ENCODE measurements around the gene FSTL4. TPM values are rescaled to one million over a fixed set of nuclear protein-coding genes. Genes with fewer than 3 reads are reported as not detected.

Gene FSTL4
- total RNA-seq, 2 experiments from 2014 or later: 0.36 TPM; not detected in 1

DNA sequence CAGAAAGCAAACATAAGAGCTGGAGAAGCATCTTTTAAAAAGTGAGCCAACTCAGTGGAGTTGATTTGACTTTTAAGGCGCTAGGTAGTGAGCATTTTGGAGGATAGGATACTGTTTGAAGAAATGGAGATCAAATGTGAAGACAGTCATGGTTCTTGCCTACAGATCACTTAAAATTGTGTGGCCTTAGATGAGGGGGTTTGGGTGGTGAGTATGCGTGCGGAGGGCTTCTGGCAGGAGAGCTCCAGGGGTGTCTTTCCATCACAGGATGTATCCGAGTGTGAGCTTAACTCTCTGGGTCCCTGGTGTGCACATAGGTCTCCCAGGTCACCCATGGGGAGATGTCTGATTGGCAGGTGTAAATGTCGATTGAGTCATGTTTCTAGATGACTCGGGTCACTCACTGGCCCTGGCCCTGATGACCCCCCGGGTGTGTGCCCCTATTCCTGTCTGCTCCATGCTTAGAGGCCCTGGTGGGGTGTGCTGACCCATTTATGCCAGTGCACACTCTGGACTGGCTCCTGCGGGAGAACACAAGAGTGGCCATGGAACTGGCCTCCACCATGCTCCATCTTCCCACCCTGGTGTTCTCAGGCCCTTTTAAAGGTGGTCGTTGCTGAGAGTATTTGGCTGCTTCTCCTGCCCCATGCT is 274.4 kb downstream of the FSTL4 start:
- CTCF ChIA-PET: interaction anchor here (1.1 kb wide), 1 partner anchor 86 kb away, joined by 3 read pairs; no protein-coding TSS in a partner anchor
- Mint-ChIP-seq H3K27me3 (peaks cover 2% of the 10 kb centered on the region), H3K27ac (no peak overlapping the region), H3K4me1 (ENCODE audit: low read depth) (peaks cover under 1% of the 10 kb centered on the region), H3K9me3 (no peaks in the 10 kb centered on the region), H3K4me3 (no peak overlapping the region), H3K36me3 (no peaks in the 10 kb centered on the region)
- POLR2A ChIA-PET: no interaction called here
- no peak for DNase-seq
- intact Hi-C loops (cut with micrococcal nuclease): no loop called here

DNA sequence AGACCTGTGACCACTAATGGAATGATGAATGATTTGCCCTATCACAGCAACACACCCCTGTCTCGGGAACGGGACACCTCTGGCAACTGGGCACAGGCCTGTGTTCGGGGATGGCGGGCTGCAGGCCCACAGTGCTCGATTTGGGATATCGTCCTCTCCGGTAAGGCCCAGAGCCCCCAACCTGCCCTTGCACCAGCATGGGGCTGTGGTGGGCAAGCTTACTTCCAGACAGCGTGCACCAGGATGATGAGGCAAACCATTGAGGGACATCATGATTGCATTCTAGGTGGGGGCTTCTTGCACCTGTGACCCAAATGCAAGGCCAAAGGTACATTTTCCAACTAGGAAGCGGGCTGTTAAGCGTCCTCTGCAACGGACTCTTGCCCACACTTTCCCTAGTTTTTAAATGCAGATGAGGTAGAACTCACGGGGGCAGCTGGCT is 275.4 kb downstream of the FSTL4 start:
- DNase-seq: peak; percentile 3
- no peaks in the 10 kb centered on the region for H3K36me3 Mint-ChIP-seq
- H3K4me3 Mint-ChIP-seq: no peak overlapping the region
- no peak overlapping the region for H3K27ac Mint-ChIP-seq
- CTCF ChIA-PET: no interaction called here
- intact Hi-C loops (cut with micrococcal nuclease): no loop called here
- POLR2A ChIA-PET: no interaction called here
- peaks cover 2% of the 10 kb centered on the region for H3K27me3 Mint-ChIP-seq
- H3K9me3 Mint-ChIP-seq: no peaks in the 10 kb centered on the region
- H3K4me1 Mint-ChIP-seq (ENCODE audit: low read depth): peaks cover 7% of the 10 kb centered on the region

DNA sequence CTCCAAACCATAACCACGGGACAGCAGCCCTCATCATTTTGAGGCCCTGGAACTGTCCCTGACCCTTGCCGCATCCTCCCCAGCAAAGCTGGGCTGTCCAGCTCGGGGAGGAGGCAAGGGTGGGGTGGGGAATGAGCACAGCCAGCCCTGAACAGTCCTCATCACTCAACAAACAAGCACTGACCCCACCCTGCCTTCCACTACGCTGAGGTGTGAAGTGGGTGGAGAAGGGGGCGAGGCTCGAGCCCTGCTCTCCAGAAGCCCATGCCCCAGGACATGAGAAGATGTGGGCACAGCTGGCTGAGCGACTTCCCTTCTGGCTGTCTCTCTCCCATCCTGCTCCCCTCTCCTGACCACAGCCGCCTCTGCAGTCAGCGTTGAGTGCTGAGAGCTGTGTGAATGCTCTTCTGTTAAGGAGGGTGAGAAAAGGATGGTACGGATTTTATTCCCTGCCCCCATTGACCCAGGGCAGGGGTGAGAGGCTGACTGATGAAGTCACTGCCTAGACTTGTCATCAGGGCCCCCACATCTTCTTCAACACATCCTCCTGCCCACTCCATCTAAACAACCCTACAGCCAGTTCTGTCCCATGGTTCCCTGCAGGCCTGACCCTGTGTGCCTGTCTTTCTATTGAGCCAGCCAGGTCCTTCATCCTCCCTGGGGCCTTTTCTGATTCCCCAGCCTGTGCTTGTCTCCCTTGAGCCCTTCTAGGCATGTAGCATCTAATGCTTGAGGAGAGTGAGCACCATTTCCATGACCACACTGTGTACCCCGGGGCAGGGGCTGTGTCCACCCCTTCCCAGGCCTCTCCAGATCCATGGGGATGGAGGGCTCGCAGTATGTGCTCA is 276.0 kb downstream of the FSTL4 start:
- Mint-ChIP-seq H3K4me3 (no peak overlapping the region), H3K4me1 (ENCODE audit: low read depth) (peaks cover 10% of the 10 kb centered on the region), H3K36me3 (no peaks in the 10 kb centered on the region), H3K27ac (no peak overlapping the region), H3K27me3 (peaks cover 5% of the 10 kb centered on the region), H3K9me3 (no peaks in the 10 kb centered on the region)
- peak; percentile 24 for DNase-seq
- intact Hi-C loops (cut with micrococcal nuclease): no loop called here
- ChIA-PET POLR2A (no interaction called here), CTCF (no interaction called here)

DNA sequence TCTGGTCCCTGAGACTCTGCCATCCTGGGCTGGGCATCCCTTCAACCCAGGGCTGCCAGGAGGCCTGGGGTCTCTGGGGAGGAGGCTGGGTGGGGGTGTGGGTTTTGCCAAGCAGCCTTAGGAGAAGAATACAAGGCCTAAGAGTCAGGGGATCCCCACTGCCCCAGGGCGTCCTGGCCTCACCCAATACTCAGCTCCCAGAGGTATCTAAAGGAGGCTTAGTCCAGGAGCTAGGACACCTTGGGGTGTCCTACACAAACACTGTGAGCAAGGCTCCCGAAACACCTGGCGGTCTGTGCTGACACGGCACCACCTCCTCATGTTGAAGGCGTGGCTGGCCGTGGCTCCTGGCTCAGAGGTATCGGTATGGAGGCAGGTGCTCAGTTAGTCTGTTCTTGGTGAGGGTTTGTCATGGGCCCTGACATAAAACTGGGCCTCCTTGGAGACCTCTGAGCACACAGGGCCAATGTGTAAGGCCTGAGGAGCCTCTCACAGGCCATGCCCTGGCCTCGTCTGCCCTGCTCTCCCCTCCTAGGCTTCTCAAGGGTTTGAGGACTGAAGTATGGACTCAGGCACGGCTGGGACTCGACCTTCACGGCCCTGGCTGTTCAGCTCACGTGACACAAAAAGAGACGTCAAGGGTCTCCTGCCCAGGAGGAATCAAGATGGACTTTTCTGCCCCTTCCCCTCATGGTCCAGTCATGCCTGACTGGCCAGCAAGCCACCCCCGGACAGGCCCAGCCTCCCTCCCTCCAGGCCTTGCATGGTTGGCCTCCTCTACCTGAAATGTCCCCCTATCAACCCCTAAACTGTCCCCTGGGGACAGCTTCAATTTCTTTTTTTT is 277.3 kb downstream of the FSTL4 start:
- DNase-seq: no peak
- H3K27ac Mint-ChIP-seq: no peak overlapping the region
- peaks cover 5% of the 10 kb centered on the region for H3K27me3 Mint-ChIP-seq
- no peaks in the 10 kb centered on the region for H3K9me3 Mint-ChIP-seq
- peaks cover 10% of the 10 kb centered on the region for H3K4me1 Mint-ChIP-seq (ENCODE audit: low read depth)
- ChIA-PET POLR2A (no interaction called here), CTCF (interaction anchor here (0.6 kb wide), 1 partner anchor 235 kb away, joined by 4 read pairs; no protein-coding TSS in a partner anchor)
- no peak overlapping the region for H3K4me3 Mint-ChIP-seq
- intact Hi-C loops (cut with micrococcal nuclease): no loop called here
- H3K36me3 Mint-ChIP-seq: no peaks in the 10 kb centered on the region

DNA sequence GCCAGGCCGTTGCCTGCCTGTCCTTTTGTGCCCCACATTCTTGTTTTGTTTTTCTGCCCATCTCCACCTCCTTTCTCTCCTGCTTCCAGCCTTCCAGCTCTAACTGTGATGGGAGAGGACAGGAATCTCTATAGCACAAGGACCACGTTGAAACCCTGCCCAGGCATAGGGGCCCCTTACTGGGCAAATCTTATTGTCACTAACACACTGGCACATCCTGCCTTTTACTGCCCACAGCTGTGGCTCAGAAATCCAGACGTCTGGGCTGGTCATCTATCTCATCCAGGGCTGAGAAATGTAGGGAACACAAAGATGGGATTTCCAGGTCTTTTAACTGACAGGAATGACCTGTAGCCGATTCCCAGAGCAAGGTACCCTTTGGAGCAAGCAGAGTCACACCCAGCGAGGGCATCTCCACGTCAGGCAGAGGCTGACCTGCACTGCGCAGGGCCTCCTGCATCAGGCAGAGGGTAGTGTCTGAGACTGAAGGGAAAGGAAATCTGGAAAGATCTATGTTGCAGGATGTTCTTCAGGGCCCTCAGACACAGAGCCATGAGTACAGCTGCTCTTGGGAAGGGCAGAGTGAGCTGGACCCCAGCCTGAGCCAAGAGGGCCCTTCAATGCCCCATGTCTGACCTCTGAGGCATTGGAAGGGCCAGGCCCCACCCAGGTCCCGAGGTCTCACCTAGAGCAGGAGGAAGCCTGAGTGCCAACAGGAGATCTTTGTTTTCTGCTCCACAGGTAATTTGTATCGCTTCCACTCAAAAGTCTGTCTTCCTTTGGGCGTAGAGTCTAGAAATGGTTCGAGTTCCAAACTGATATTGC is 278.8 kb downstream of the FSTL4 start:
- Mint-ChIP-seq H3K4me3 (no peak overlapping the region), H3K27me3 (peaks cover 5% of the 10 kb centered on the region), H3K4me1 (ENCODE audit: low read depth) (peaks cover 10% of the 10 kb centered on the region), H3K36me3 (no peaks in the 10 kb centered on the region), H3K9me3 (no peaks in the 10 kb centered on the region), H3K27ac (no peak overlapping the region)
- POLR2A ChIA-PET: no interaction called here
- peak; percentile 8 for DNase-seq
- intact Hi-C loops (cut with micrococcal nuclease): no loop called here
- CTCF ChIA-PET: interaction anchor here (0.9 kb wide), 1 partner anchor 220 kb away, joined by 3 read pairs; no protein-coding TSS in a partner anchor

DNA sequence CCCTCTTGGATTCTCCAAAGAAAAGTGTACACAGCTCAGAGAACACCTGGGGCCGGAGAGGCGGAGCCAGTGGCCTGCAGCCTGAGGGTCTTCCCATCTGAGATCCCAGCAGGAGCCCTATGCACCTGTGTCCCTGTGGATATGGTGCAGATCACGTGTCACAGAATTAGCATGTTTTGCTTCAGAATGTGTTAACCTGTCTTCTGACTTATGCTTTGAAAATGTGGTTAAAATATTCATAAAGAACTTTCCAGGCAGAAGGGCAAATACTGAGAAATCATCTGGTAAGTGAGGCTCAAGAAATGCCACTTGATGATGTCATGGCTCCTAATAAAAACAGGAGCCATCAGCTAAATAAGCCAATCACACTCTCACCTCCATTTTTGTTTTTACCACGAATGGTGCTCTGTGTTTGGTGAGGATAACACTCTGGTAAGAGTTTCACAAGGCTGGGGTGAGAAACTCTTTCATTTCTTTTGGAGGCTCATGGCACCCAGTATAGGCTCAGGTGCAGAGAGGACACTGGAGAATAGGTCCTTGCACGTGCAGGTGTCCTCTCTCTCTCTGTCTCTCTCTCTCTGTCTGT is 279.8 kb downstream of the FSTL4 start:
- Mint-ChIP-seq H3K27ac (no peak overlapping the region), H3K4me3 (no peak overlapping the region), H3K36me3 (no peaks in the 10 kb centered on the region), H3K27me3 (peaks cover 5% of the 10 kb centered on the region), H3K9me3 (no peaks in the 10 kb centered on the region), H3K4me1 (ENCODE audit: low read depth) (peaks cover 10% of the 10 kb centered on the region)
- ChIA-PET CTCF (interaction anchor here (0.9 kb wide), 1 partner anchor 219 kb away, joined by 3 read pairs; no protein-coding TSS in a partner anchor), POLR2A (no interaction called here)
- intact Hi-C loops (cut with micrococcal nuclease): no loop called here
- DNase-seq: no peak

DNA sequence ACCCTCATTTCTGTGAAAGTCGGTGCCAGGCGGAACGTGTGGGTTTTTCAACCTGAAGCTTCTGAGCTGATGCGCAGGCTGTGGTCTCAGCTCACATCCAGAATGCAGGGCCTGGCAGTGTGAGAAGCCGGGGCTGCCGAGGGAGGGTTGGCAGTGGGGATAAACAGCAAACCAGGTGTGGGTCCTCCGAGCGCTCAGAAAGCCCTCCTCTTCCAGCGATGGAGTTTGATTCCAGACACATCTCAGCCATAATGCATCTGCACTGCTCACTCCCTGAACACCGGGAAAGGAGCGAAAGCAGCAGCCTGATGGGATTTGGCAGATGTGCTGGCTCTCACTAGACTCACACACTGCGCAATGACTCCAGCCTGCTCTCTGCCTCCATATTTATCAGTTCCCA is 280.4 kb downstream of the FSTL4 start:
- Mint-ChIP-seq H3K4me3 (no peak overlapping the region), H3K27ac (no peak overlapping the region), H3K9me3 (no peaks in the 10 kb centered on the region), H3K36me3 (no peaks in the 10 kb centered on the region), H3K27me3 (peaks cover 5% of the 10 kb centered on the region), H3K4me1 (ENCODE audit: low read depth) (peaks cover 10% of the 10 kb centered on the region)
- CTCF ChIA-PET: no interaction called here
- intact Hi-C loops (cut with micrococcal nuclease): no loop called here
- POLR2A ChIA-PET: no interaction called here
- no peak for DNase-seq

DNA sequence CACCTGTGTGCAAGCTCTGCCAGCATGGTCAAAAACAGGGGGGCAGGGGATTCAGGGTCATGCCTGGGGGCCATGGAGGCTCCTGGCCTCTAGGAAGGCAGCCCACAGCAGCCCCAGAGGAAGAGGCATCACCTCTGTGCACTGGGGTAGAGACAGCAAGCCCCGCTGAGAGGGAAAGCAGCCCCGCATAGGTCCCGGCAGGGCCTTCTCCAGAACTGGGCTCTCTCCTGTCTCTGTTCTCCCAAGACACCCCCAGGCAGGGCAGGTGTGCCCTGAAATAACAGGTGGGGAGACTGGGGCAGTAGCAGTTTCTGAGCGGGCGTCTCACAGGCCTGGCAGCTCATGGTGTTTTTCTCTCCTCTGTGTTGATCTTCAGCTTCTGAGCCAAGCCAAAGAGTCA is 281.4 kb downstream of the FSTL4 start:
- Mint-ChIP-seq H3K4me1 (ENCODE audit: low read depth) (peaks cover 10% of the 10 kb centered on the region), H3K9me3 (no peaks in the 10 kb centered on the region), H3K36me3 (no peaks in the 10 kb centered on the region), H3K27me3 (peaks cover 5% of the 10 kb centered on the region), H3K27ac (no peak overlapping the region), H3K4me3 (no peak overlapping the region)
- ChIA-PET CTCF (no interaction called here), POLR2A (no interaction called here)
- no peak for DNase-seq
- intact Hi-C loops (cut with micrococcal nuclease): no loop called here

DNA sequence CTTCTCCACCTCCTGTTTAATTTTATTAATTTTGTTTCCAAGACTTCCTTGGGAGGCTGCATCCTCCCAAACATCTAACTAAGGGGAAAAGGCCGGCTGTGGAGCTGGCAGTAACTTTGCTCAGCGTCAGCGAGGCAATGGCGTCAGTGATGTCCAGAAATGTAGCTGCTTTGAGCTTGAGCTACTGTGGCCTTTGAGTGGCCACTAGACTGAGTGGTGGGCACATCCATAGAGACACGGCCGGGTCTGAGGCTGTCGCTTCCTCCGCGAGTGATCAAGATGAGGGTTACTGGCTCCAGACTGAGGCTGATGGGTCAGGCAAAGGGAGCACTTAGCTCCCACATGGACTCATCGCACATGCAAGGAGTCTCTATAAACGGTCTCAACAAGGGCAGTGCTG is 283.5 kb downstream of the FSTL4 start:
- Mint-ChIP-seq H3K36me3 (no peaks in the 10 kb centered on the region), H3K27me3 (peaks cover 6% of the 10 kb centered on the region), H3K27ac (no peak overlapping the region), H3K4me3 (no peak overlapping the region), H3K4me1 (ENCODE audit: low read depth) (peaks cover 10% of the 10 kb centered on the region), H3K9me3 (no peaks in the 10 kb centered on the region)
- intact Hi-C loops (cut with micrococcal nuclease): loop anchor here (10.0 kb wide), 1 partner anchor 214 kb away; no protein-coding TSS in a partner anchor
- ChIA-PET POLR2A (no interaction called here), CTCF (no interaction called here)
- DNase-seq: no peak

DNA sequence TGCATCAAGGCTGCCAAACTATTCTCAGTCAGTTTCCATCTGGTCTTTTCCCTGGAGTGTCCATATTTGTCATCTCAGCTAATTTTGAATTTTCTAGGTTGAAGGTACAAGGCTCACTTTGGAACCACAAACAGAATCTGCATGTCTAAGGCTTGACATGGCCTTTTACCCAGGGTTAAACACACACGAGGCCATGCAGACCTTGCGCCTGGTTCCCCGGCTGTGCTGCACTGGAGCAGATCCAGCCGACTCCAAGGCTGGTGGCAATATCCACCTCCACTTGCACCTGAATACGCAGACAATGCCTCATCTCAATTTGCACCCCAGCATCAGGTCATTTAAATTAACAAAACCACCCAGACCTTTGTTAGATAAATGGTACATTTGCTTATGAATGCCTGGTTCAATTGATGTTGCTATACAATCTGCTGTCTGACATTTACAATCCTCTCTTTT is 284.4 kb downstream of the FSTL4 start:
- H3K9me3 Mint-ChIP-seq: no peaks in the 10 kb centered on the region
- DNase-seq: no peak
- H3K27ac Mint-ChIP-seq: no peak overlapping the region
- peaks cover 5% of the 10 kb centered on the region for H3K27me3 Mint-ChIP-seq
- POLR2A ChIA-PET: no interaction called here
- peaks cover 10% of the 10 kb centered on the region for H3K4me1 Mint-ChIP-seq (ENCODE audit: low read depth)
- CTCF ChIA-PET: no interaction called here
- H3K4me3 Mint-ChIP-seq: no peak overlapping the region
- intact Hi-C loops (cut with micrococcal nuclease): loop anchor here (10.0 kb wide), 1 partner anchor 213 kb away; no protein-coding TSS in a partner anchor
- no peaks in the 10 kb centered on the region for H3K36me3 Mint-ChIP-seq

DNA sequence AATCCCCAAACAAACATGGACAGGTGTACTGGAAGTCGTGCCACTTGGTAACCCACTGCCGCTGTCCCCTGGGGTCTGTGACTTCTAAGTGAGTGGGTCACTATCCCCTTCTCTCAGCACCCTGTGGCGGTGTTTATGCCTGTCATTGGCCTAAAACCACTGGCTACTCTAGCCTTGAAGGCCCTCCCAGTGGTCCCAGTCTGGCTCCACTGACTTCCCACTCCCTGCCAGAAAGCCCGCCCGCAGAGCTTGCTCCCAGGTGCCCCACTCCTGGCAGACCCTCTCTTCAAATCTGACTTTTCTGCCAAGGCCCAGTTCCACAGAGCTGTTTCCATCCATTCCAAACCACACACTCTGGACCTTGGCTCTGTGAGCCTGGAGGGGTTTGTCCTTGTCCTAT is 286.0 kb downstream of the FSTL4 start:
- Mint-ChIP-seq H3K4me3 (no peak overlapping the region), H3K27ac (no peak overlapping the region), H3K27me3 (peaks cover 1% of the 10 kb centered on the region), H3K9me3 (no peaks in the 10 kb centered on the region), H3K36me3 (no peaks in the 10 kb centered on the region), H3K4me1 (ENCODE audit: low read depth) (peaks cover 13% of the 10 kb centered on the region)
- DNase-seq: no peak
- ChIA-PET POLR2A (no interaction called here), CTCF (interaction anchor here (0.9 to 1.2 kb wide), 2 partner anchors 97 to 215 kb away, joined by 3 to 4 read pairs; no protein-coding TSS in a partner anchor)
- intact Hi-C loops (cut with micrococcal nuclease): loop anchor here (10.0 kb wide), 1 partner anchor 212 kb away; no protein-coding TSS in a partner anchor

Measured in activated CD4-positive, alpha-beta memory T cell treated with anti-CD3 and anti-CD28 coated beads for 36 hours (primary cell).